LNCaP clone FGC (cell line): Measurements from ENCODE around the gene TMEM184A.

Source experiments
- DNase-seq: peaks from one replicate; pipeline ENCODE4 v3.0.0-alpha.2; 2011; ENCODE audit warnings: low read depth
- H3K4me3 ChIP-seq: 2 replicates; pipeline ENCODE4 v1.5.1; 2011; ENCODE audit warnings: mild to moderate bottlenecking, low read depth, low read length, control low read depth
- CTCF ChIP-seq: IDR thresholded peaks from 2 replicates; pipeline ENCODE4 v1.5.1; 2012; ENCODE audit warnings: mild to moderate bottlenecking; ENCODE audit not compliant: control insufficient read depth, insufficient read depth; ENCODE audit errors: extremely low read depth

Gene TMEM184A

GRCh38 chr7:1498370-1499305 is 57.4 kb downstream of the TMEM184A start:
- no peak for DNase-seq
- no peak for TF ChIP-seq CTCF
- H3K4me3 ChIP-seq: no peak overlapping the region

- no peak for TF ChIP-seq CTCF
- DNase-seq: no peak
- H3K4me3 ChIP-seq: no peak overlapping the region
Observed at GRCh38 chr7:1497293-1497927, 58.6 kb downstream of the TMEM184A start.

- no peak for TF ChIP-seq CTCF
- DNase-seq: no peak
- no peak overlapping the region for H3K4me3 ChIP-seq
Observed at GRCh38 chr7:1496531-1497292, 59.3 kb downstream of the TMEM184A start.

- no peak for TF ChIP-seq CTCF
- DNase-seq: no peak
- no peak overlapping the region for H3K4me3 ChIP-seq
Observed at GRCh38 chr7:1495564-1496242, 60.3 kb downstream of the TMEM184A start.

DNA sequence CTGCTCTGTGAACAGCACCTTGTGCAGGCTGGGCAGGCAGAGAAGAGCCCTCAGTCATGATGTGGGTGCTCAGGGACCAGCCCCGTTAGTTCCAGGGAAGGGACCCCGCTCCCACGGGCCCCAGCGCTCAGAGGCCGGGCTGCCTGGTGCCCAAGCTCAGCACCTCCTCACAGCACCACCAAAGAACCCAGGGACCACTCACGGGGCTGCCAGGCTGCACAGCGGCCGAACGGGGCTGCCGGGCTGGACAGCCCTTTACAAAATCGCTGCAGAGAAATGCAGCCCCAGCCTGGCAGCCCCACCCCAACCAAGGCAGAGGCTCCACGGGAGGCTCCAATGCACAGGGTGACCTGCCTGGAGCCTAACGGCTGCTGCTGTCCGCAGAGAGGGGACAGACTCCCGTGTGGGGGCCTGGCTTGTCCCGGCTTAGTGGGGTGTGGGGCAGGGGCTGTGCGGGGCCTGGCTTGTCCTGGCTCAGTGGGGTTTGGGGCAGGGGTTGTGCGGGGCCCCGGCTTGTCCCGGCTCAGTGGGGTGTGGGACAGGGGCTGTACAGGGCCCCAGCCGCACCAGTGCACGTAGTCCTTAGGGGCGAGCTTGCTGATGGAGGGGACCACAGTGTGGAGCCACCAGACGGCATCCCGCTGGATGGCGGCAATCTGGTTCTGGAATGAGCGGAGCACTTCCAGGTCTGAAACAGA is 61.0 kb downstream of the TMEM184A start:
- no peak for DNase-seq
- no peak overlapping the region for H3K4me3 ChIP-seq
- TF ChIP-seq CTCF: no peak

DNA sequence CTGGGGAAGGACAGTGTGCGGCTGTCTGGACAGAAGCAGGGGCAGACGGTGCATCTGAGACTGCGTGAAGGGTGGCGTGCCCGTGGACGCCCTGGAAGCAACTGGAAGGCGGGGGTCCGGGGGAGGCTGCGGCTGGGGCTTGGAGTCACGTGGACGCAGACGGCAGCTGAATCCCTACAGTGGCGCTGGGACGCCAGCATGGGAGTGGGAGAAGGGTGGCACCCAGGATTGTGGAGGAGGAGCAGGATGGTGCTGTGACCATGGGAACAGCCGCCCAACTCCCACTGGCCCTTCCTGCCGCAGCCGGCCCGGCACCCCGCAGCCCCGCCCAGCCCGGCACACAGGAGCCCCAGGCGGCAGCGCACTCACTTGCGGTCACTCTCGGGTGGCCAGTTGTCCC is 61.6 kb downstream of the TMEM184A start:
- TF ChIP-seq CTCF: no peak
- H3K4me3 ChIP-seq: no peak overlapping the region
- DNase-seq: no peak
